GM13977 (cell line): ENCODE measurements around the gene MLPH.

Experiments used
- DNase-seq: peaks from one replicate; pipeline ENCODE4 v3.0.0; 2012; ENCODE audit warnings: low spot score
- CTCF ChIP-seq: IDR thresholded peaks from 2 replicates; pipeline ENCODE4 v1.5.1; 2012; ENCODE audit warnings: mild to moderate bottlenecking, control low read depth; ENCODE audit not compliant: insufficient read depth; ENCODE audit errors: extremely low read depth, missing control alignments
- in situ Hi-C: fragments of 300-500 bp; cut with MboI; formaldehyde crosslinking; loops from one replicate; pipeline ENCODE4 v1.12.0; 2022; ENCODE audit warnings: low sequenced_read_pairs, low pct_unique_long_range_greater_than_20kb, mixed read lengths, inconsistent platforms; ENCODE audit not compliant: unreplicated experiment

MLPH gene

GRCh38 chr2:237542001-237542704 is 55.1 kb downstream of the MLPH start:
- no peak for TF ChIP-seq CTCF
- in situ Hi-C loops, result no loop called here
- DNase-seq, result no peak

- in situ Hi-C loops, result no loop called here
- no peak for DNase-seq
- TF ChIP-seq CTCF, result no peak
Measured at GRCh38 chr2:237546040-237546875, 59.2 kb downstream of the MLPH start.

- DNase-seq, result no peak
- TF ChIP-seq CTCF, result no peak
- in situ Hi-C loops, result no loop called here
Measured at GRCh38 chr2:237546876-237547395, 59.9 kb downstream of the MLPH start.

GRCh38 chr2:237547841-237548416 is 60.9 kb downstream of the MLPH start:
- no peak for TF ChIP-seq CTCF
- in situ Hi-C loops, result no loop called here
- DNase-seq, result no peak

- no peak for DNase-seq
- in situ Hi-C loops, result no loop called here
- no peak for TF ChIP-seq CTCF
Measured at GRCh38 chr2:237549216-237549615, 62.2 kb downstream of the MLPH start.

GRCh38 chr2:237549643-237550415 is 62.8 kb downstream of the MLPH start:
- no peak for TF ChIP-seq CTCF
- DNase-seq, result no peak
- in situ Hi-C loops, result no loop called here
